A549 (cell line): ENCODE data around the gene CCDC18. TPM values are rescaled to one million over a fixed set of nuclear protein-coding genes. Genes with fewer than 3 reads are reported as not detected.
A peak's percentile ranks its signal among the peaks of the same experiment; 100 is the strongest.

Experiments used
- ATAC-seq, 2 experiments: fragments of 200-7000 bp in 1 of 2; fragments of >200 bp in 1 of 2; cut with Nextera tagmentation in 1 of 2; cut with Tn5 transposase in 1 of 2; 3 replicates each; pipeline versions ENCODE4 v1.8.0 to v1.9.1; 2018 to 2020; ENCODE audit warnings: mild to moderate bottlenecking in 1 of 2, moderate library complexity in 1 of 2
- CTCF ChIA-PET: fragments of 300-600 bp; sonication (Branson Sonifier 250); formaldehyde crosslinking; extraction: SDS; loops from one replicate; lab custom pipeline; 2021; ENCODE audit warnings: antibody characterized with exemption, inconsistent platforms; lab: Yijun Ruan, JAX
- POLR2A ChIA-PET: fragments of 350-600 bp; formaldehyde crosslinking; extraction: SDS; loops from one replicate; lab custom pipeline; 2021; ENCODE audit warnings: antibody characterized with exemption, inconsistent platforms; lab: Yijun Ruan, JAX
- DNase-seq, 2 experiments: peaks; one replicate each; pipeline versions ENCODE4 v3.0.0 to v3.0.0-alpha.2; 2011 to 2016; ENCODE audit warnings: low read depth in 1 of 2, low spot score in 1 of 2
- FAIRE-seq: peaks from 2 replicates; lab custom pipeline; 2011; peaks lifted over from hg19 to GRCh38; lab: Jason Lieb, UNC
- H3K27ac ChIP-seq, 2 experiments: fragments of >200 bp; sonication (Bioruptor Twin); formaldehyde crosslinking; 3 replicates each; pipeline ENCODE4 v1.5.1; 2016 to 2017
- H3K4me1 ChIP-seq: fragments of >200 bp; sonication (Bioruptor Twin); formaldehyde crosslinking; 3 replicates; pipeline ENCODE4 v1.6.1; 2016
- H3K4me2 ChIP-seq: fragments of >200 bp; sonication (Bioruptor Twin); formaldehyde crosslinking; 3 replicates; pipeline ENCODE4 v1.6.1; 2016
- H3K4me3 ChIP-seq: fragments of >200 bp; sonication (Bioruptor Twin); formaldehyde crosslinking; 3 replicates; pipeline ENCODE4 v1.5.1; 2016
- H3K9me3 ChIP-seq: fragments of >200 bp; sonication (Bioruptor Twin); formaldehyde crosslinking; 3 replicates; pipeline ENCODE4 v1.6.1; 2016
- CEBPB ChIP-seq, 2 experiments: fragments of >200 bp in 1 of 2; sonication (Bioruptor Twin) in 1 of 2; formaldehyde crosslinking in 1 of 2; IDR thresholded peaks; 2 replicates each; pipeline ENCODE4 v1.6.1; 2012 to 2016
- CHD2 ChIP-seq: fragments of 150-350 bp; IDR thresholded peaks from 2 replicates; pipeline ENCODE4 v1.6.1; 2014; ENCODE audit warnings: low read length; ENCODE audit not compliant: partially characterized antibody
- EHF ChIP-seq: fragments of 250-450 bp; sonication (Bioruptor Pico); IDR thresholded peaks from 2 replicates; pipeline ENCODE4 v1.5.0; 2020; ENCODE audit warnings: mild to moderate bottlenecking
- EHMT2 ChIP-seq: fragments of 200-600 bp; sonication (generic); IDR thresholded peaks from 2 replicates; pipeline ENCODE4 v1.6.1; 2016; ENCODE audit warnings: antibody characterized with exemption, low read depth, mild to moderate bottlenecking, moderate library complexity
- EP300 ChIP-seq, 2 experiments: fragments of >200 bp; sonication (Bioruptor Twin); formaldehyde crosslinking; IDR thresholded peaks; 2 replicates in 1 of 2; 3 replicates in 1 of 2; pipeline ENCODE4 v1.6.1; 2016 to 2017
- FOXS1 ChIP-seq: fragments of 250-450 bp; sonication (Bioruptor Pico); IDR thresholded peaks from 2 replicates; pipeline ENCODE4 v1.5.0; 2020; ENCODE audit warnings: mild to moderate bottlenecking, moderate library complexity
- HOXB5 ChIP-seq: fragments of 250-450 bp; sonication (Bioruptor Pico); IDR thresholded peaks from 2 replicates; pipeline ENCODE4 v1.5.0; 2020; ENCODE audit warnings: mild to moderate bottlenecking, moderate library complexity
- JUN ChIP-seq, 2 experiments: fragments of >200 bp; sonication (Bioruptor Twin); formaldehyde crosslinking; IDR thresholded peaks; 2 replicates in 1 of 2; 3 replicates in 1 of 2; pipeline ENCODE4 v1.6.1; 2016 to 2017
- JUNB ChIP-seq: fragments of >200 bp; sonication (Bioruptor Twin); formaldehyde crosslinking; IDR thresholded peaks from 2 replicates; pipeline ENCODE4 v1.6.1; 2016
- MAZ ChIP-seq: fragments of 150-350 bp; IDR thresholded peaks from 2 replicates; pipeline ENCODE4 v1.6.1; 2014; ENCODE audit warnings: antibody characterized with exemption, low read depth, low read length, borderline replicate concordance
- NFE2L2 ChIP-seq: fragments of 150-350 bp; conservative IDR thresholded peaks from 2 replicates; pipeline ENCODE4 v1.6.1; 2014; ENCODE audit warnings: low read length
- NPAS2 ChIP-seq: fragments of 250-450 bp; sonication (Bioruptor Pico); IDR thresholded peaks from 2 replicates; pipeline ENCODE4 v1.8.0; 2022; ENCODE audit warnings: mild to moderate bottlenecking, moderate library complexity, borderline replicate concordance
- RNF2 ChIP-seq: fragments of 200-600 bp; sonication (generic); IDR thresholded peaks from 2 replicates; pipeline ENCODE4 v1.6.1; 2016; ENCODE audit warnings: low read depth, mild to moderate bottlenecking, antibody characterized with exemption, moderate library complexity, borderline replicate concordance
- SMC3 ChIP-seq: fragments of >200 bp; sonication (Bioruptor Twin); formaldehyde crosslinking; IDR thresholded peaks from 3 replicates; pipeline ENCODE4 v1.6.1; 2018; ENCODE audit warnings: inconsistent platforms
- TFCP2L1 ChIP-seq: fragments of 250-450 bp; sonication (Bioruptor Pico); IDR thresholded peaks from 2 replicates; pipeline ENCODE4 v1.5.0; 2021; ENCODE audit warnings: mild to moderate bottlenecking
- TP53 ChIP-seq: fragments of 250-450 bp; sonication (Bioruptor Pico); IDR thresholded peaks from 2 replicates; pipeline ENCODE4 v1.5.0; 2021; ENCODE audit warnings: mild to moderate bottlenecking, moderate library complexity
- ZC3H11A ChIP-seq: fragments of 450-650 bp; IDR thresholded peaks from 2 replicates; pipeline ENCODE4 v1.6.1; 2014; ENCODE audit warnings: antibody characterized with exemption, mild to moderate bottlenecking
- ZNF302 ChIP-seq: fragments of 250-450 bp; sonication (Bioruptor Pico); IDR thresholded peaks from 2 replicates; pipeline ENCODE4 v1.9.0; 2021; ENCODE audit warnings: inconsistent platforms, mild to moderate bottlenecking, moderate library complexity
- ZSCAN20 ChIP-seq: fragments of 250-450 bp; sonication (Bioruptor Pico); IDR thresholded peaks from 2 replicates; pipeline ENCODE4 v1.8.0; 2022; ENCODE audit warnings: mild to moderate bottlenecking, moderate library complexity
- WGBS: methylation state at CpG from one replicate; pipeline ENCODE4 v1.1.6; 2017; ENCODE audit errors: missing lambda C conversion rate; 5-methylcytosine and 5-hydroxymethylcytosine counted together
- polyA plus RNA-seq, 4 experiments: library from polyadenylated mRNA; depleted of rRNA in 3 of 4; stranded (reverse); fragments of >200 nt; fragmentation: RNase III in 1 of 4; extraction: RNeasy Plus Mini Kit Qiagen cat#74134 plus additional on column Dnase treatment in 1 of 4; gene quantifications; 2 replicates in 3 of 4; 3 replicates in 1 of 4; pipeline ENCODE4 v1.2.3, GENCODE V29; 2011 to 2017
- TF ChIP-seq, protein P1 (sequence below): fragments of 250-450 bp; sonication (Bioruptor Pico); IDR thresholded peaks from 2 replicates; pipeline ENCODE4 v1.5.0; 2020; ENCODE audit warnings: low read depth, mild to moderate bottlenecking, moderate library complexity
- TF ChIP-seq, protein P2 (sequence below): IDR thresholded peaks from 2 replicates; pipeline ENCODE4 v1.6.1; 2012
- TF ChIP-seq, protein P3 (sequence below): fragments of >200 bp; sonication (Bioruptor Twin); formaldehyde crosslinking; IDR thresholded peaks from 3 replicates; pipeline ENCODE4 v1.5.1; 2016
- TF ChIP-seq, protein P4 (sequence below): IDR thresholded peaks from 2 replicates; pipeline ENCODE4 v1.6.1; 2012
- TF ChIP-seq, protein P5 (sequence below): fragments of >200 bp; sonication (Bioruptor Twin); formaldehyde crosslinking; IDR thresholded peaks from 2 replicates; pipeline ENCODE4 v1.6.1; 2016

The CCDC18 gene
- polyA plus RNA-seq, 2 of the 4 experiments (the other 2 are of a cell fraction): 9.8 to 10.0 TPM

DNA sequence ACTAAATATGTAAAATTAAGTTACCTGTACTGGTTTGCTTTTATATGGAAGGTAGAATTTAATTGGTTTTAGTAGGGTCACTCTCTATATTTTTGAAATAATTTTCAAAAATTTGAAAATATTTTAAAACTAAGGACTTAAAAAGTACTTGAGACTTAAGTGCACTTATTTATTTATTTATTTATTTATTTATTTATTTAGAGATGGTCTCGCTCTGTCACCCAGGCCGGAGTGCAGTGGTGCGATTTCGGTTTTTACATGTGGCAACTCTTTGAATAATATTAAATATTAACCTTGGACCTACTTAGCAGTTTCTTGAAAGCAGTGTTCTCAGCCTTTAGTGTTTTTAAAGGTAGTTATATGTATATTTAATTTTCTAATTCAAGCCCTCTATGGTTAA, 36.8 kb upstream of the CCDC18 start:
- Histone ChIP-seq H3K27ac (no peak overlapping the region), H3K4me1 (no peaks in the 10 kb centered on the region), H3K4me2 (no peak overlapping the region), H3K9me3 (no peaks in the 10 kb centered on the region), H3K4me3 (no peak overlapping the region)
- TF ChIP-seq SMC3 (no peak), ZC3H11A (peak; percentile 54)
- CTCF ChIA-PET: interaction anchor here (0.9 kb wide), 1 partner anchor 14 kb away, joined by 3 read pairs; no protein-coding TSS in a partner anchor
- ATAC-seq (no peak), DNase-seq (no peak), FAIRE-seq (no peak)
- POLR2A ChIA-PET: no interaction called here
- WGBS: 97% methylated on average over 4 of the region's 4 CpGs

DNA sequence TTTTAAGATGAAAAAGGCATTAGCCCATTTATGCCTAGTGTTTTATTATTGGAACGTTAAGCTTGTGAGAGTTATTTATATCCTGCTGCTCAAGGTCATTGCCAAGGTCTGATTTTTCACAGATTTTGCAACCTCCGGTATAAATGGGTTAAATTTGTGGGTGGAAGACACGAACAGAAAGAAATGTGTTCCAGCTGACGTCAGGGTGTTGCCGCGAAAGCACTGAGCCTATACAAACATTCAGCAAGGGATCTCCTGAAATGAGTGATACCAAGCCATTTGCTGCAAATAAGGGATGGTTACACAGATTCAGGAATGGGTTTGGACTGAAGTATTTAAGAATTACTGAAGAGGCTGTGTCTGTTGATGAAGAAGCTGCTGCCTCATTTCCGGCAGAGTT, 32.5 kb upstream of the CCDC18 start:
- no peak for DNase-seq
- ChIA-PET POLR2A (no interaction called here), CTCF (no interaction called here)
- no peak overlapping the region for H3K27ac ChIP-seq
- TF ChIP-seq FOXS1 (CRISPR knock-in tag) (no peak), CEBPB (IDR thresholded peaks at IDR 0.05) (no peak), CHD2 (no peak), ZNF302 (CRISPR knock-in tag) (no peak), TP53 (no peak), JUNB (no peak), MAZ (no peak), EP300 (IDR thresholded peaks at IDR 0.05) (no peak), NPAS2 (CRISPR knock-in tag) (no peak), EHF (CRISPR knock-in tag) (no peak), HOXB5 (CRISPR knock-in tag) (no peak), NFE2L2 (no peak)
- TF ChIP-seq, protein P1, sequence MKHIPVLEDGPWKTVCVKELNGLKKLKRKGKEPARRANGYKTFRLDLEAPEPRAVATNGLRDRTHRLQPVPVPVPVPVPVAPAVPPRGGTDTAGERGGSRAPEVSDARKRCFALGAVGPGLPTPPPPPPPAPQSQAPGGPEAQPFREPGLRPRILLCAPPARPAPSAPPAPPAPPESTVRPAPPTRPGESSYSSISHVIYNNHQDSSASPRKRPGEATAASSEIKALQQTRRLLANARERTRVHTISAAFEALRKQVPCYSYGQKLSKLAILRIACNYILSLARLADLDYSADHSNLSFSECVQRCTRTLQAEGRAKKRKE (CRISPR knock-in tag): no peak
- TF ChIP-seq, protein P2, sequence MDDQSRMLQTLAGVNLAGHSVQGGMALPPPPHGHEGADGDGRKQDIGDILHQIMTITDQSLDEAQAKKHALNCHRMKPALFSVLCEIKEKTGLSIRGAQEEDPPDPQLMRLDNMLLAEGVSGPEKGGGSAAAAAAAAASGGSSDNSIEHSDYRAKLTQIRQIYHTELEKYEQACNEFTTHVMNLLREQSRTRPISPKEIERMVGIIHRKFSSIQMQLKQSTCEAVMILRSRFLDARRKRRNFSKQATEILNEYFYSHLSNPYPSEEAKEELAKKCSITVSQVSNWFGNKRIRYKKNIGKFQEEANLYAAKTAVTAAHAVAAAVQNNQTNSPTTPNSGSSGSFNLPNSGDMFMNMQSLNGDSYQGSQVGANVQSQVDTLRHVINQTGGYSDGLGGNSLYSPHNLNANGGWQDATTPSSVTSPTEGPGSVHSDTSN: no peak
- TF ChIP-seq, protein P3, sequence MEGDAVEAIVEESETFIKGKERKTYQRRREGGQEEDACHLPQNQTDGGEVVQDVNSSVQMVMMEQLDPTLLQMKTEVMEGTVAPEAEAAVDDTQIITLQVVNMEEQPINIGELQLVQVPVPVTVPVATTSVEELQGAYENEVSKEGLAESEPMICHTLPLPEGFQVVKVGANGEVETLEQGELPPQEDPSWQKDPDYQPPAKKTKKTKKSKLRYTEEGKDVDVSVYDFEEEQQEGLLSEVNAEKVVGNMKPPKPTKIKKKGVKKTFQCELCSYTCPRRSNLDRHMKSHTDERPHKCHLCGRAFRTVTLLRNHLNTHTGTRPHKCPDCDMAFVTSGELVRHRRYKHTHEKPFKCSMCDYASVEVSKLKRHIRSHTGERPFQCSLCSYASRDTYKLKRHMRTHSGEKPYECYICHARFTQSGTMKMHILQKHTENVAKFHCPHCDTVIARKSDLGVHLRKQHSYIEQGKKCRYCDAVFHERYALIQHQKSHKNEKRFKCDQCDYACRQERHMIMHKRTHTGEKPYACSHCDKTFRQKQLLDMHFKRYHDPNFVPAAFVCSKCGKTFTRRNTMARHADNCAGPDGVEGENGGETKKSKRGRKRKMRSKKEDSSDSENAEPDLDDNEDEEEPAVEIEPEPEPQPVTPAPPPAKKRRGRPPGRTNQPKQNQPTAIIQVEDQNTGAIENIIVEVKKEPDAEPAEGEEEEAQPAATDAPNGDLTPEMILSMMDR: no peak
- no peak for FAIRE-seq
- 82% methylated on average over 7 of the region's 7 CpGs for WGBS
- no peaks in the 10 kb centered on the region for H3K4me1 ChIP-seq
- H3K4me2 ChIP-seq: no peak overlapping the region
- no peaks in the 10 kb centered on the region for H3K9me3 ChIP-seq
- H3K4me3 ChIP-seq: no peak overlapping the region
- ATAC-seq: no peak

DNA sequence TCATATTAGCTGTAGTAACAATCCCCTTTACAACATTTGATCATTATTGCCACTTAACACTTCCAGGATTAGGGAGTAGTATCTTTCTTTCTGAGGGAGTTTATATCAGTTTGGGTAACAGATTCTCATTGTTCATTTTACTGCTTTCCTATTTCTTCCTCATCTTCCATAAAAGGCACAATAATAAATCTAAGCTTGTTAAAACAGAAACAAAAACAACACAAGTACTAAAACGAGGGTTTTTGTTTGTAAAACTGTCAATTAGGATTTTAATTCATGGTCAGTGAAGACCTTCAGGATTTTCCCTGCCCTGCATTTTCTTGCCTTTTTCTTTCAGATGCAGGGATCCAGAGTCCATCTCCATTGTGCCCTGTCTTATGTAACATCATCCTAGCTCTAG, 29.8 kb upstream of the CCDC18 start:
- POLR2A ChIA-PET: no interaction called here

More for the DNA sequence above, 29.8 kb upstream of the CCDC18 start:
- Histone ChIP-seq H3K4me1 (no peaks in the 10 kb centered on the region), H3K9me3 (no peaks in the 10 kb centered on the region), H3K27ac (no peak overlapping the region), H3K4me3 (no peak overlapping the region), H3K4me2 (no peak overlapping the region)
- FAIRE-seq (no peak), DNase-seq (no peak), ATAC-seq (no peak)
- TF ChIP-seq ZNF302 (CRISPR knock-in tag) (no peak), TFCP2L1 (no peak), CEBPB (IDR thresholded peaks at IDR 0.05) (no peak), MAZ (no peak), ZSCAN20 (no peak), EHF (CRISPR knock-in tag) (no peak), RNF2 (no peak), FOXS1 (CRISPR knock-in tag) (no peak), JUN (IDR thresholded peaks at IDR 0.05) (no peak), EHMT2 (no peak)
- TF ChIP-seq, protein P4, sequence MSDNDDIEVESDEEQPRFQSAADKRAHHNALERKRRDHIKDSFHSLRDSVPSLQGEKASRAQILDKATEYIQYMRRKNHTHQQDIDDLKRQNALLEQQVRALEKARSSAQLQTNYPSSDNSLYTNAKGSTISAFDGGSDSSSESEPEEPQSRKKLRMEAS: no peak
- TF ChIP-seq, protein P5, sequence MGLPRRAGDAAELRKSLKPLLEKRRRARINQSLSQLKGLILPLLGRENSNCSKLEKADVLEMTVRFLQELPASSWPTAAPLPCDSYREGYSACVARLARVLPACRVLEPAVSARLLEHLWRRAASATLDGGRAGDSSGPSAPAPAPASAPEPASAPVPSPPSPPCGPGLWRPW: no peak
- WGBS: 34% methylated on average over 1 of the region's 1 CpG
- CTCF ChIA-PET: interaction anchor here (0.6 kb wide), 1 partner anchor 70 kb away, joined by 3 read pairs; no protein-coding TSS in a partner anchor
